Activated B cell treated with CpG ODN at 0.5 μM for 24 hours (primary cell): ENCODE data around the gene OPTC. TPM values are rescaled to one million over a fixed set of nuclear protein-coding genes. Genes with fewer than 3 reads are reported as not detected.

ENCODE experiments used
- ATAC-seq: fragments of 200-7000 bp; cut with Tn5 transposase; one replicate; pipeline ENCODE4 v1.10.0; 2021; ENCODE audit warnings: low read depth, mild to moderate bottlenecking, moderate library complexity
- CTCF ChIA-PET: fragments of 350-600 bp; sonication (Branson Sonifier 250); formaldehyde crosslinking; loops from one replicate; lab custom pipeline; 2021; ENCODE audit warnings: antibody characterized with exemption; lab: Charles Lee
- POLR2A ChIA-PET: fragments of 350-600 bp; sonication (Branson Sonifier 250); formaldehyde crosslinking; loops from one replicate; lab custom pipeline; 2021; ENCODE audit warnings: antibody characterized with exemption; lab: Charles Lee
- DNase-seq: peaks from one replicate; pipeline ENCODE4 v3.0.0; 2022
- H3K27ac Mint-ChIP-seq: one replicate; pipeline ENCODE4 v1.8.0; 2020; ENCODE audit warnings: mixed read lengths
- H3K27me3 Mint-ChIP-seq: one replicate; pipeline ENCODE4 v1.8.0; 2021; ENCODE audit warnings: mixed read lengths
- H3K36me3 Mint-ChIP-seq: one replicate; pipeline ENCODE4 v1.8.0; 2021; ENCODE audit warnings: low read depth, mixed read lengths
- H3K4me1 Mint-ChIP-seq: one replicate; pipeline ENCODE4 v1.8.0; 2021; ENCODE audit warnings: mixed read lengths
- H3K4me3 Mint-ChIP-seq: one replicate; pipeline ENCODE4 v1.8.0; 2020; ENCODE audit warnings: mild to moderate bottlenecking, mixed read lengths
- H3K9me3 Mint-ChIP-seq: one replicate; pipeline ENCODE4 v1.8.0; 2020; ENCODE audit warnings: mixed read lengths
- CTCF ChIP-seq: fragments of 200-600 bp; IDR thresholded peaks from one replicate; pipeline ENCODE4 v1.8.0; 2022; ENCODE audit warnings: antibody characterized with exemption, mild to moderate bottlenecking
- intact Hi-C: fragments of 100-400 bp; cut with micrococcal nuclease; formaldehyde crosslinking; loops from one replicate; pipeline ENCODE4 v1.15.1; 2024
- total RNA-seq: library from RNA; stranded (reverse); gene quantifications from 2 replicates; pipeline ENCODE4 v1.2.3, GENCODE V29; 2022

The OPTC gene
- total RNA-seq, 1 donor from 2014 or later, result not detected

- CTCF ChIA-PET, result no interaction called here
- no peak overlapping the region for H3K27ac Mint-ChIP-seq
- POLR2A ChIA-PET, result no interaction called here
Measured at GRCh38 chr1:203547771-203548421, 53.9 kb downstream of the OPTC start.

DNA sequence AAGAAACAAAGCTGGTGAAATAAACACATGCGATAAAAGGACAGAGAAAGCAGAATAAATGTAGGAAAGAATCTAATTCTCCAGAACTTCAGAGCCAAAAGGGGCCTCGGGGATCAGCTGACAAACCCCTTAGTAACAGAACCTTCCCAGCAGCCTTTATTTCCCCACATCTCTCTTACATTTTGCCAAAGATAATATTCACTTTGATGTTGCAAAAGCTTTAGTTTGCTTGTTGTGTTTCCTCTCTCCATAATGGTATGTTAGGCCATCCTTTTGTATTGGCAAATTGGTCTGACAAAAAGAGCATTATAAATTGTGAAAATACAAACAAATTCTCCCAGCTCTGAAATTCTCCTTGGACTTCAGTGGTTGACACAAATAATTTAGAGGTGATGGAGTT, 54.9 kb downstream of the OPTC start:
- CTCF ChIA-PET, result no interaction called here
- intact Hi-C loops, result no loop called here
- TF ChIP-seq CTCF, result no peak

More at GRCh38 chr1:203547771-203548421, 53.9 kb downstream of the OPTC start:
- no peak for ATAC-seq
- Mint-ChIP-seq H3K4me3 (no peak overlapping the region), H3K4me1 (no peaks in the 10 kb centered on the region), H3K9me3 (no peaks in the 10 kb centered on the region), H3K27me3 (peaks cover 15% of the 10 kb centered on the region), H3K36me3 (no peaks in the 10 kb centered on the region)
- no peak for TF ChIP-seq CTCF
- intact Hi-C loops, result no loop called here
- DNase-seq, result no peak

DNA sequence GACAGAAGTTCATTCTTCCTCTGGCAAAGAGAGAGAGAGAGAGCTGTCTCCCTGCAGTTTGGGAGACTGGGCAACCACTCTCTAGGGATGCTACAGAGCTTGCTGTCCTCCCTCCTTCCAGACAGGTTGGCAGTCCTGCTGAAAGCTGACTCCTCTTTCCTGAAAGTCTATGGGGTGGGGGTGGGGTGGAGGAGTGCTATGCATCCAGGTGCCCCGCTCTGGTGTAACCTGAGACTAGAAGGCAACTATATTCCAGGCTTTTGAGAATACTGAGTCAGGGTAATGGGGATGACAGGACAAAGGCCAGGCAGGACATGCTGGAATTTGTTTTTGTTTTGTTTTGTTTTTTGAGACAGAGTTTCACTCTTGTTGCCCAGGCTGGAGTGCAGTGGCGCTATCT, 55.4 kb downstream of the OPTC start:
- Mint-ChIP-seq H3K9me3 (no peaks in the 10 kb centered on the region), H3K4me1 (no peaks in the 10 kb centered on the region), H3K27me3 (peaks cover 15% of the 10 kb centered on the region), H3K27ac (no peak overlapping the region), H3K4me3 (no peak overlapping the region), H3K36me3 (no peaks in the 10 kb centered on the region)
- no peak for TF ChIP-seq CTCF
- ChIA-PET CTCF (no interaction called here), POLR2A (no interaction called here)
- ATAC-seq (no peak), DNase-seq (no peak)
- intact Hi-C loops, result no loop called here

More for the DNA sequence above, 54.9 kb downstream of the OPTC start:
- DNase-seq (no peak), ATAC-seq (no peak)
- H3K36me3 Mint-ChIP-seq, result no peaks in the 10 kb centered on the region
- H3K27me3 Mint-ChIP-seq, result peaks cover 15% of the 10 kb centered on the region
- POLR2A ChIA-PET, result no interaction called here
- no peaks in the 10 kb centered on the region for H3K9me3 Mint-ChIP-seq
- H3K27ac Mint-ChIP-seq, result no peak overlapping the region
- no peaks in the 10 kb centered on the region for H3K4me1 Mint-ChIP-seq
- no peak overlapping the region for H3K4me3 Mint-ChIP-seq

DNA sequence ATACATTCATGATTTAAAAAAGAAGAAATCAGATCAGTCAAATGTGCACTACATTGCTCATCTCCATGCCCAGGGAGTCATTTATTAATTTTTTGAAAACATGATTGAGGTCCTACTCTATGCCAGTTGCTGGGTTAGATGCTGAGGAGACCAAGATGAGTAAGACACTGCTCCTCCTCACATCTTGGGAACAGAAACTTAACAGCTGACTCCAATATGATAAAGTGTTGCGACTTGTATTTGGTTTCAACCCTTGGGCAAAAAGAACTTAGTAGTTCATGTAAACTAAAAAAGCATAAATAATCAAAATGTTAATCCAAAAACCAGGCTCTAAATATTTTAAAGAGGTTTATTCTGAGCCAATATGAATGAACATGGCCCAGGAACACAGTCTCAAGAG, 56.9 kb downstream of the OPTC start:
- H3K4me3 Mint-ChIP-seq, result no peak overlapping the region
- H3K27me3 Mint-ChIP-seq, result peaks cover 15% of the 10 kb centered on the region
- DNase-seq (no peak), ATAC-seq (no peak)
- no peaks in the 10 kb centered on the region for H3K4me1 Mint-ChIP-seq
- ChIA-PET CTCF (no interaction called here), POLR2A (no interaction called here)
- no peaks in the 10 kb centered on the region for H3K9me3 Mint-ChIP-seq
- no peaks in the 10 kb centered on the region for H3K36me3 Mint-ChIP-seq
- H3K27ac Mint-ChIP-seq, result no peak overlapping the region
- intact Hi-C loops, result no loop called here
- no peak for TF ChIP-seq CTCF

DNA sequence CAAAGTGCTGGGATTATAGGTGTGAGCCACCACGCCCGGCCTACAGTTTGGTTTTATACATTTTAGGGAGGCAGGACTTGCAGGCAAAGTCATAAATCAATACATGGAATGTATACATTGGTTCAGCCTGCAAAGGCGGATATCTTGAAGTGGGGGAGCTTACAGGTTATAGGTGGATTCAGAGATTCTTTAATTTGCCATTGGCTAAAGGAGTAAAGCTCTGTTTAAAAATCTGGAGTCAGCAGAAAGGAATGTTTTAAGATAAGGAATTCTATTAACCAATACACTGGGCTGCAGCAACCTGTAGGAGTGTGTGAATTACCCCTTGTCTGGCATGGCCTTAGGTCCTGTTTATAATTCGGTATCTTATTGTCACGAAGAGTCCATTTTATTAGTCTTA, 57.6 kb downstream of the OPTC start:
- ChIA-PET POLR2A (no interaction called here), CTCF (no interaction called here)
- Mint-ChIP-seq H3K36me3 (no peaks in the 10 kb centered on the region), H3K9me3 (no peaks in the 10 kb centered on the region), H3K4me3 (no peak overlapping the region), H3K4me1 (no peaks in the 10 kb centered on the region), H3K27me3 (peaks cover 9% of the 10 kb centered on the region), H3K27ac (no peak overlapping the region)
- intact Hi-C loops, result no loop called here
- ATAC-seq, result no peak
- TF ChIP-seq CTCF, result no peak
- no peak for DNase-seq
